OCI-LY7 (cell line): ENCODE results near the gene PIP5K1A.

ENCODE experiments used
- CTCF ChIP-seq: fragments of 200-600 bp; sonication (generic); conservative IDR thresholded peaks from 2 replicates; pipeline ENCODE4 v1.5.1; 2014; ENCODE audit warnings: mild to moderate bottlenecking, antibody characterized with exemption, low read length, moderate library complexity, mixed read lengths
- EZH2phosphoT487 ChIP-seq: fragments of 200-600 bp; sonication (generic); IDR thresholded peaks from 2 replicates; pipeline ENCODE4 v1.6.1; 2018; ENCODE audit warnings: low read depth, borderline replicate concordance, mild to moderate bottlenecking, mixed run types, antibody characterized with exemption, low read length, moderate library complexity, mixed read lengths

DNA sequence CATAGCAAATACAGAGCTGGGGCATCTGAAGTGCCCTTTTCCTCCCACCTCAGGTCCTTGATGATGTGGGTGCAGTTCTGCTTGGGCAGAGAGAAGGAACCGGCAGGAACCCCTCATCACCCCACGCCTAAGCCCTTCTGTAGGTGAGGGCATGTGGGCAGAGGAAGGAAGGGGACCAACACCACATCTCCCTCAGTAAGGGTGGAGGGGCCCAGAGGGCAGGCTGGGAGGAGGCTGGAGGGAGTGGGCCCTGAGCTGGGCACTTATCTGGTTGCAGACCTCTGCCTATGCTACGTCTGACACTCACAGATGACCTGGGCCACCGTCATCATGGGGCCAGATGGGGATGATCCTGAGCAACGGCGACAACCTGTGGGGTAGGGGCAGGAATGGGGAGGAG, 94.7 kb downstream of the PIP5K1A start:
- TF ChIP-seq CTCF (no peak), EZH2phosphoT487 (no peak)
